ENCODE data around the gene TMEM92.

TMEM92 gene

GRCh38 chr17:50304781-50305404 lies 30.6 kb downstream of the TMEM92 start:
- Histone ChIP-seq H4K91ac (ENCODE audit: low read depth, low read length) (no peak overlapping the region), H3K4me2 (ENCODE audit: low read length) (no peak overlapping the region), H3K79me1 (ENCODE audit: low read length) (no peaks in the 10 kb centered on the region), H3K36me3 (ENCODE audit: control insufficient read depth in 1 of 2, insufficient read depth in 2 of 2, low read length in 2 of 2) (no peaks in the 10 kb centered on the region), H4K12ac (ENCODE audit: low read depth, low read length) (no peak overlapping the region), H3K27me3 (ENCODE audit: insufficient read depth, low read length) (no peaks in the 10 kb centered on the region), H2BK120ac (ENCODE audit: insufficient read depth, low read length, poor library complexity) (no peak overlapping the region), H3K79me2 (ENCODE audit: control insufficient read depth, insufficient read depth, low read length, poor library complexity) (no peaks in the 10 kb centered on the region), H2BK12ac (ENCODE audit: low read length) (no peak overlapping the region), H3K9ac (ENCODE audit: low read length) (no peak overlapping the region), H3K23ac (ENCODE audit: low read length) (no peak overlapping the region), H3K9me3 (ENCODE audit: insufficient read depth, low read depth, low read length) (no peaks in the 10 kb centered on the region), H2AK5ac (ENCODE audit: low read length) (no peak overlapping the region), H4K8ac (ENCODE audit: low read depth, low read length) (no peak overlapping the region), H2AFZ (ENCODE audit: insufficient read depth, low read length, poor library complexity) (no peak overlapping the region), H3K4me1 (ENCODE audit: control insufficient read depth in 1 of 2, insufficient read depth in 2 of 2, low read length in 2 of 2) (no peaks in the 10 kb centered on the region), H3K27ac (ENCODE audit: low read depth, low read length) (no peak overlapping the region), H3K18ac (ENCODE audit: low read length) (no peak overlapping the region), H3K4me3 (ENCODE audit: low read depth, low read length) (no peak overlapping the region), H3K4ac (ENCODE audit: low read depth, low read length) (no peak overlapping the region), H3K14ac (ENCODE audit: low read length) (no peak overlapping the region), H2BK5ac (ENCODE audit: low read depth, low read length, poor library complexity) (no peak overlapping the region)
- no CpG with 5 or more reads among the region's 7 CpGs for WGBS (ENCODE audit: extremely low coverage, insufficient coverage, insufficient read length)
- no peak for DNase-seq

- Histone ChIP-seq H3K4me2 (ENCODE audit: low read length) (no peak overlapping the region), H2AK5ac (ENCODE audit: low read length) (no peak overlapping the region), H4K12ac (ENCODE audit: low read depth, low read length) (no peak overlapping the region), H2BK12ac (ENCODE audit: low read length) (no peak overlapping the region), H3K27me3 (ENCODE audit: insufficient read depth, low read length) (no peaks in the 10 kb centered on the region), H3K79me2 (ENCODE audit: control insufficient read depth, insufficient read depth, low read length, poor library complexity) (no peaks in the 10 kb centered on the region), H2BK5ac (ENCODE audit: low read depth, low read length, poor library complexity) (no peak overlapping the region), H3K4me3 (ENCODE audit: low read depth, low read length) (no peak overlapping the region), H3K36me3 (ENCODE audit: control insufficient read depth in 1 of 2, insufficient read depth in 2 of 2, low read length in 2 of 2) (no peaks in the 10 kb centered on the region), H3K4ac (ENCODE audit: low read depth, low read length) (no peak overlapping the region), H3K27ac (ENCODE audit: low read depth, low read length) (no peak overlapping the region), H3K4me1 (ENCODE audit: control insufficient read depth in 1 of 2, insufficient read depth in 2 of 2, low read length in 2 of 2) (no peaks in the 10 kb centered on the region), H4K91ac (ENCODE audit: low read depth, low read length) (no peak overlapping the region), H4K8ac (ENCODE audit: low read depth, low read length) (no peak overlapping the region), H3K14ac (ENCODE audit: low read length) (no peak overlapping the region), H3K79me1 (ENCODE audit: low read length) (no peaks in the 10 kb centered on the region), H3K9me3 (ENCODE audit: insufficient read depth, low read depth, low read length) (no peaks in the 10 kb centered on the region), H3K18ac (ENCODE audit: low read length) (no peak overlapping the region), H3K23ac (ENCODE audit: low read length) (no peak overlapping the region), H2AFZ (ENCODE audit: insufficient read depth, low read length, poor library complexity) (no peak overlapping the region), H3K9ac (ENCODE audit: low read length) (no peak overlapping the region), H2BK120ac (ENCODE audit: insufficient read depth, low read length, poor library complexity) (no peak overlapping the region)
- DNase-seq = no peak
- no CpG with 5 or more reads among the region's 4 CpGs for WGBS (ENCODE audit: extremely low coverage, insufficient coverage, insufficient read length)
These were observed 33.4 kb downstream of the TMEM92 start for GRCh38 chr17:50307654-50308053.

DNA sequence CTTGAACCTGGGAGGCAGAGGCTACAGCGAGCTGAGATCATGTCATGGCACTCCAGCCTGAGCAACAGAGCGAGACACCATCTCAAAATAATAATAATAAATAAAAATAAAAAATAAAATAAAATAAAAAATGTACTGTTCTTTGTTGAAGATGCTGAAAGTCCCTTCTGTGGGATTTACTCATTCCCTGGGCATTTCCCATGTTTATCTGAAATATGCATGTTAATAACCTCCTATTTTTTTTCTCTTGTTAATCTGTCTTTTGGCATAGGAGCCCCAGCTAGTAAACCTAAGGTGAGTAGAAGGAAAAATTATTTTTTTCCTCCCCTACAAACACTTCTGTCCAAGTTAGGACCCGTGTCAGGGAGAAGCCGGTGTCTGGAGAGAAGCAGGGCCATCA lies 34.4 kb downstream of the TMEM92 start:
- no peaks in the 10 kb centered on the region for H3K27me3 ChIP-seq (ENCODE audit: insufficient read depth, low read length)
- no peaks in the 10 kb centered on the region for H3K79me2 ChIP-seq (ENCODE audit: control insufficient read depth, insufficient read depth, low read length, poor library complexity)
- H4K12ac ChIP-seq (ENCODE audit: low read depth, low read length) = no peak overlapping the region
- no peaks in the 10 kb centered on the region for H3K79me1 ChIP-seq (ENCODE audit: low read length)
- no peaks in the 10 kb centered on the region for H3K36me3 ChIP-seq (ENCODE audit: control insufficient read depth in 1 of 2, insufficient read depth in 2 of 2, low read length in 2 of 2)
- H4K8ac ChIP-seq (ENCODE audit: low read depth, low read length) = no peak overlapping the region
- H2BK120ac ChIP-seq (ENCODE audit: insufficient read depth, low read length, poor library complexity) = no peak overlapping the region
- no peak overlapping the region for H3K14ac ChIP-seq (ENCODE audit: low read length)
- H3K9me3 ChIP-seq (ENCODE audit: insufficient read depth, low read depth, low read length) = no peaks in the 10 kb centered on the region
- no peak overlapping the region for H3K4me3 ChIP-seq (ENCODE audit: low read depth, low read length)
- H3K4me1 ChIP-seq (ENCODE audit: control insufficient read depth in 1 of 2, insufficient read depth in 2 of 2, low read length in 2 of 2) = no peaks in the 10 kb centered on the region
- no peak overlapping the region for H4K91ac ChIP-seq (ENCODE audit: low read depth, low read length)
- H3K23ac ChIP-seq (ENCODE audit: low read length) = no peak overlapping the region
- H2AK5ac ChIP-seq (ENCODE audit: low read length) = no peak overlapping the region
- H3K4ac ChIP-seq (ENCODE audit: low read depth, low read length) = no peak overlapping the region
- no peak overlapping the region for H3K9ac ChIP-seq (ENCODE audit: low read length)
- no peak overlapping the region for H2BK12ac ChIP-seq (ENCODE audit: low read length)
- no peak for DNase-seq
- WGBS (ENCODE audit: extremely low coverage, insufficient coverage, insufficient read length) = no CpG with 5 or more reads among the region's 4 CpGs
- H3K27ac ChIP-seq (ENCODE audit: low read depth, low read length) = no peak overlapping the region
- no peak overlapping the region for H2BK5ac ChIP-seq (ENCODE audit: low read depth, low read length, poor library complexity)
- no peak overlapping the region for H2AFZ ChIP-seq (ENCODE audit: insufficient read depth, low read length, poor library complexity)
- H3K18ac ChIP-seq (ENCODE audit: low read length) = no peak overlapping the region
- H3K4me2 ChIP-seq (ENCODE audit: low read length) = no peak overlapping the region

GRCh38 chr17:50310455-50311111 lies 36.3 kb downstream of the TMEM92 start:
- no peak overlapping the region for H2BK12ac ChIP-seq (ENCODE audit: low read length)
- H3K79me1 ChIP-seq (ENCODE audit: low read length) = no peaks in the 10 kb centered on the region
- H3K4me2 ChIP-seq (ENCODE audit: low read length) = no peak overlapping the region
- no peaks in the 10 kb centered on the region for H3K9me3 ChIP-seq (ENCODE audit: insufficient read depth, low read depth, low read length)
- no peak overlapping the region for H3K4me3 ChIP-seq (ENCODE audit: low read depth, low read length)
- no peaks in the 10 kb centered on the region for H3K27me3 ChIP-seq (ENCODE audit: insufficient read depth, low read length)
- H3K9ac ChIP-seq (ENCODE audit: low read length) = no peak overlapping the region
- no peaks in the 10 kb centered on the region for H3K79me2 ChIP-seq (ENCODE audit: control insufficient read depth, insufficient read depth, low read length, poor library complexity)
- no peak overlapping the region for H3K27ac ChIP-seq (ENCODE audit: low read depth, low read length)
- H4K91ac ChIP-seq (ENCODE audit: low read depth, low read length) = no peak overlapping the region
- H3K4ac ChIP-seq (ENCODE audit: low read depth, low read length) = no peak overlapping the region
- no peak overlapping the region for H3K18ac ChIP-seq (ENCODE audit: low read length)
- DNase-seq = no peak
- H2AK5ac ChIP-seq (ENCODE audit: low read length) = no peak overlapping the region
- H4K8ac ChIP-seq (ENCODE audit: low read depth, low read length) = no peak overlapping the region
- WGBS (ENCODE audit: extremely low coverage, insufficient coverage, insufficient read length) = no CpG with 5 or more reads among the region's 3 CpGs
- H3K23ac ChIP-seq (ENCODE audit: low read length) = no peak overlapping the region
- no peak overlapping the region for H4K12ac ChIP-seq (ENCODE audit: low read depth, low read length)
- no peaks in the 10 kb centered on the region for H3K4me1 ChIP-seq (ENCODE audit: control insufficient read depth in 1 of 2, insufficient read depth in 2 of 2, low read length in 2 of 2)
- H3K36me3 ChIP-seq (ENCODE audit: control insufficient read depth in 1 of 2, insufficient read depth in 2 of 2, low read length in 2 of 2) = no peaks in the 10 kb centered on the region
- no peak overlapping the region for H2BK120ac ChIP-seq (ENCODE audit: insufficient read depth, low read length, poor library complexity)
- H2BK5ac ChIP-seq (ENCODE audit: low read depth, low read length, poor library complexity) = no peak overlapping the region
- no peak overlapping the region for H2AFZ ChIP-seq (ENCODE audit: insufficient read depth, low read length, poor library complexity)
- H3K14ac ChIP-seq (ENCODE audit: low read length) = no peak overlapping the region

Data from trophoblast cell (in vitro differentiated cells and primary cell).